GM03348 (cell line): ENCODE data around the gene KDM1A.
"Not testable (repeated sequence)": the region's sequence is repeated elsewhere in the genome, so short reads cannot be mapped to it uniquely, and the experiment has no call there.

ENCODE experiments used
- DNase-seq: peaks from one replicate; pipeline ENCODE4 v3.0.0; 2012; ENCODE audit warnings: low spot score

Gene KDM1A

GRCh38 chr1:23019094-23019862 lies at the start of gene KDM1A:
KDM1A (plus strand) TSS chr1:23019468; CDS start chr1:23019597, 129 bp downstream.
- DNase-seq, result peak; percentile 97

DNA sequence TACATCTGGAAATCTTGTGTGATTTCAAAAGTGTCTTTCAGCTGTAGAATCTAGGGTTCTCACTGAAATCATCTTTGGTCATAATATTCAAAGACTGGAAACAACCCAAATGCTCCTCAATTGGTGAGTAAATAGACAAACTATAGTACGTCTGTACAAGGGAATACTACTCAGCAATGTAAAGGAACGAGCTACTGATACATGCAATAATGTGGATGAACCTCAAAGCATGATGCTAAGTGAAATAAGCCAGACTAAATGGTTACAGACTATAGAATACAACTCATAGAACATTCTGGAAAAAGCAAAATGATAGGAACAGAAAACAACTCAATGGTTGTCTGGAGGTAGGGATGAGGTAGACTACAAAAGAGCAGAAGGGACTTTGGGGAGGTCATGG lies 49.2 kb upstream of the KDM1A start:
- DNase-seq, result no peak

- no peak for DNase-seq
Observed at GRCh38 chr1:22971161-22971560, 48.1 kb upstream of the KDM1A start.

- no peak for DNase-seq
Observed at GRCh38 chr1:22971611-22972405, 47.5 kb upstream of the KDM1A start.

DNA sequence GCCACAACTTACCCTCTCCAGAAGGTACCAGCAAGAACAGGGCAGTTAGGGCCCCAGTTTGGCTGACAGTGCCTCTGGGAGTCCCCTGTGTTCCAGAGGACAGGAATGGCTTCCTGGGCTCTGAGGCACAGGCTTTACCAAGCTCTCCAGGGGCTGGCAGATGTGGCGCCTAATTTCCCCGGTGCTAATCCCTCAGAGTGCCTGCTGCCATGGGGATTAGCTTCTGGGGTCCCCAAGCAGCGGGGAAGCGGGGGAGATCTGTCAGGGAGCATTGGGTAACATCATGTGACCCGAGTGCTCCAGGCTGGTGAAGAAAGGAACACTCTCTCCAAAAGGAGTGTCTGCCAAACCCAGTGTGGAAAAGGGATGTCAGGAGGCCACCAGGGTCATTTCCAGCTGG lies 46.5 kb upstream of the KDM1A start, which contains the start of gene LACTBL1:
Gene LACTBL1, minus strand, starts transcription at position 107 of the 400 bp plus-strand sequence. CDS start 550 bp downstream, outside the sequence.
- DNase-seq, result no peak

- peak; percentile 40 for DNase-seq
Observed at GRCh38 chr1:22975694-22976093, 43.6 kb upstream of the KDM1A start.

DNA sequence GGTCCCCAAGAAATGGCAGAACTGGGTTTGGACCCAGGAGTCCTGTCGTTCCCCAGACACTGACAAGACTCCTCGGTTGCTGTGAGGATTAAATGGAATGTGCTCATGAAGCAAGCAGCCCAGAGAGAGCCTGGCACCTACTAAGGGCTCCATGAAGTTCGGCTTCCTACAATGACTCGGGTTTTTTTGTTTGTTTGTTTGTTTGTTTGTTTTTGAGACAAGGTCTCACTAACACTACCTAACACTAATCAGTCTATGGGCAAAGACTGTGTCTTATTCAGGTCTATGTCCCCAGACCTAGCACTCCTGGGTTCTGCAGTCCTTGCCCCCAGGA lies 43.2 kb upstream of the KDM1A start:
- DNase-seq, result no peak

GRCh38 chr1:22976461-22977243 lies 42.6 kb upstream of the KDM1A start:
- DNase-seq, result peak; percentile 91

DNA sequence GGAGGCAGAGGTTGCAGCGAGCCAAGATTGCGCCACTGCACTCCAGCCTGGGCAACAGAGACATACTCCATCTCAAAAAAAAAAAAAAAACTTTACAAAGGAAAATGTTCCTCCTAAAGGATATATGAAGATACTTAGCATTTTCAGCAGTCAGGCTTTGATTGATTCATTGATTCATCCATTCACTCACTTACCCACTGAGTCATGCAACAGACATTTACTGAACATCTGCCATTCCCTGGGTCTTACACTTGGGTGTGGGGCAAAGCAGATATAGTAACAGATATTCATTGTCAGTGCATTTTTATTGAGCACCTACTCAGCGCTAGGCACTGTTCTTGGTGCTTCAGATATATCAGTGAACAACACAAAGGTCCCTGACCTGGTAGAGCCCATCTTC lies 41.0 kb upstream of the KDM1A start:
- DNase-seq, result no peak

DNA sequence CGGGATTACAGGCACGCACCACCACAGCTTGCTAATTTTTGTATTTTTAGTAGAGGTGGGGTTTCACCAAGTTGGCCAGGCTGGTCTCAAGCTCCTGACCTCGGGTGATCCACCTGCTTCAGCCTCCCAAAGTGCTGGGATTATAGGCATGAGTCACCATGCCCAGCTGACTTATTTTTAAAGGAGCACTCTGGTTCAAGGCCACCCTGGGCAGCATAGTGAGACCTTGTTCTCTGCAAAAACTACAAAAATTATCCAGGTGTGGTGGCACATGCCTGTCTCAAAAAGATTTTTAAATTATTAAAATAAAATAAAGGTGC lies 38.8 kb upstream of the KDM1A start:
- DNase-seq, result not testable (repeated sequence)

- DNase-seq, result no peak
Observed at GRCh38 chr1:22983944-22984343, 35.3 kb upstream of the KDM1A start.

- not testable (repeated sequence) for DNase-seq
Observed at GRCh38 chr1:22992384-22992783, 26.9 kb upstream of the KDM1A start.

DNA sequence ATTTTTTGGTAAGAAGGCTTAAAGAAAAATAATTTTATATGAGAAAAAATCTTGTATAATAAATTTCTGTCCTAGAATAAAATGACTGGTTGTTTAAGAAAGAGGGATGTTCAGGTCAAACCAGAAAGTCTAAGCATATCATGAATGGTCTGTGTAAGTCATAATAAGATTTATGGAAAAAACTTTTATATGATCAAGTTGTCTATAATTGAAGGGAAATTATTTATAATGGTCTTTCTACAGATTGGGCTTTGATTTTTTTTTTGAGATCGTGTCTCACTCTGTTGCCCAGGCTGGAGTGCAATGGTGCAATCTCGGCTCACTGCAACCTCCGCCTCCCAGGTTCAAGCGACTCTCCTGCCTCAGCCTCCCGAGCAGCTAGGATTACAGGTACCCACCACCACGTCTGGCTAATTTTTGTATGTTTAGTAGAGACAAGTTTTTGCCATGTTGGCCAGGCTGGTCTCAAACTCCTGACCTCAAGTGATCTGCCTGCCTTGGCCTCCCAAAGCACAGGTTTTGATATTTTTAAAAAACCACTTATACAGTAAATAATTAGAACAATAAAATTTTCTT lies 26.0 kb upstream of the KDM1A start:
- DNase-seq, result not testable (repeated sequence)

DNA sequence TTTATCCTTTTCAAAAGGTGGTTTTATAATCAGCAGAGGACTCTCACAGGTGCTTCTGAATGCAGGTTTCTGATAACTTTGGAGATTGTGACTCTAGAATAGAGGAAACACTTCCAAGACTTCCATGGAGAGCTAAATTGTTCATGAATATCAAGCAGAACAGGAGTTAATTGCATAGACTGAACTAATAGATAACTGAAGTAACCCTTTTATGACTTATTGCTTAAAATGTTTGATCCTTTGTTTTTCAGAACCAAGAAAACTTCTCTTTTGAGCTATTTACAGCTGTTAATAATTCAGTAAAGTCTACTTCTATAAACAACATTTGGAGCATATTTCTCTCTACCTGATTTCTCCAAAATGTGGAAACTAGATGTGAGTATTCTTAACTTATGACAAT lies 23.5 kb upstream of the KDM1A start:
- no peak for DNase-seq

- DNase-seq, result not testable (repeated sequence)
Observed at GRCh38 chr1:22997528-22997927, 21.7 kb upstream of the KDM1A start.

- not testable (repeated sequence) for DNase-seq
Observed at GRCh38 chr1:23000133-23000532, 19.1 kb upstream of the KDM1A start.

- DNase-seq, result not testable (repeated sequence)
Observed at GRCh38 chr1:23002218-23002617, 17.1 kb upstream of the KDM1A start.

DNA sequence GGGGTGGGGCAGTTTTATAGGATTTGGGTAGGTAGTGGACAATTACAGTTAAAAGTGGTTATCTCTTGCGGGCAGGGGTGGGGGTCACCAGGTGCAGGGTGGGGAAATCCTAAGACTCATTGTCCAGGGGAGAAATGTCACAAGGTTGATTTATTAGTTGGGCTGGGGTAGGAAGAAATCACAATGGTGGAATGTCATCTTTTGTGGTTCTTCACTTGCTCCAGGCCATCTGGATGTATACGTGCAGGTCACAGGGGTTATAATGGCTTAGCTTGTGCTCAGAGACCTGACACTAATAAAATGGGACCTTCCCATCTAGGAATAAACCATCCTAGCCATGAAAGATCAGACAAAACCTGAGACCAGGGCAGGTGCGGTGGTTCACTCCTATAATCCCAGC lies 15.2 kb upstream of the KDM1A start:
- no peak for DNase-seq

DNA sequence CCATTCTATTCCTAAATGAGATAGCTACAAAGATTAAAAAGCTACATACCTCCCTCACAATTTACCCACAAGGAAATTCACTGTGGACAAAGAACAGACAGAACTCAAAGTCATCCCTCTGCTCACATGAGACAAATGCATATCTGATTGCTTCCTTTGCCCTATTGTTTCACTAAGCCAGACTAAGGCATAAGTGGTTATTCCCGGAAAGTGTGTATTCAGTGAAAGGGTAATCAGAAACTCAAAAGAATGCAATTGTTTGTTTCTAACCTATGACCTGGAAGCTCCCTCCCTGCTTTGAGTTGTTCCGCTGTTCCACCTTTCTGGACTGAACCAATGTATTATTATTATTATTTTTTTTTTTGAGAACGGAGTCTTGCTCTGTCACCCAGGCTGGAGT lies 14.5 kb upstream of the KDM1A start:
- DNase-seq, result not testable (repeated sequence)

DNA sequence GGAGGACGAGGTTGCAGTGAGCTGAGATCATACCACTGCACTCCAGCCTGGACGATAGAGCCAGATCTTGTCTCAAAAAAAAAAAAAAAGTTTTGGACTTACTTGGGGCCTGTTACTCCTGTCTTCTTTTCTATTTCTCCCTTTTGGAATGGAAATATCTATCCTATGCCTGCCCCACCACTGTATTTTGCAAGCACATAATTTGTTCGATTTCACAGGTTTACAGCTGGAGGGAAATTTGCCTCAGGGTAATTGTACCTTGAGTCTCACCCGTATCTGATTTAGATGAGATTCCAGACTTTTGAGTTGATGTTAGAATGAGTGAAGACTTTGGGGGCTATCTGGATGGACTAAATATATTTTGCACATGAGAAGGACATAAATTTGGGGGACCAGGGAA lies 12.2 kb upstream of the KDM1A start:
- no peak for DNase-seq

DNA sequence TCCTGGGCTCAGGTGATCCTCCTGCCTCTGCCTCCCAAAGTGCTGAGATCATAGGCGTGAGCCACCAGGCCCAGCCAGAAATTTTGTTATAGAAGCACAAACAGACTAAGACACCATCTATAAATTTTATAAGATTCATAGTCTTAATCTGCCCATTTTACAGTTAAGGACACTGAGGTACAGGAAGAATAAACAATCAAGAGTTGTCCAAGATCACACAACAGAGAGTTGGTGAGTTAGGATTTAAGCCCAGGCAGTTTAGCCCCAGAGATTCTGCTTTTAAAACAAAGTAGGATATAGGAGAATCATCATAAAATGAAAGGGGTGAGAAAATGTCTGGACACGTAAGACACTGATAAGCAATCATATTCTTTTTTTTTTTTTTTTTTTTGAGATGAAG lies 10.4 kb upstream of the KDM1A start:
- no peak for DNase-seq

DNA sequence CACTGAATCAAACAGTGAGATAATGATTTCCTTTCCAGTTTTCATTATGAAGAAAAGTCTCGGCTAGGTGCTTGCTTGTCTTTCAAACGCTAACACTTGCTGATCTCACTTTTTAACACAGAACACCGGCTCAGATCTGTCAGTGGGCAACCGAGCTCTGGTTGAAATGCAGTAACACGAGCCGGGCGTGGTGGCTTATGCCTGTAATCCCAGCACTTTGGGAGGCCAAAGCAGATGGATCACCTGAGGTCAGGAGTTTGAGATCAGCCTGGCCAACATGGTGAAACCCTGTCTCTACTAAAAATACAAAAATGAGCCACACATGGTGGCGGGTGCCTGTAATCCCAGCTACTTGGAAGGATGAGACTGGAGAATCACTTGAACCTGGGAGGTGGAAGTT lies 9.2 kb upstream of the KDM1A start:
- DNase-seq, result not testable (repeated sequence)
